GM21360 (cell line): ENCODE measurements around the gene KRTAP12-1.
"Not testable (repeated sequence)": the region's sequence is repeated elsewhere in the genome, so short reads cannot be mapped to it uniquely, and the experiment has no call there.

ENCODE experiments used
- ATAC-seq: cut with Tn5 transposase; IDR thresholded peaks from one replicate; pipeline ENCODE4 v1.9.1; 2021; ENCODE audit warnings: mild to moderate bottlenecking, moderate library complexity; ENCODE audit not compliant: unreplicated experiment

Gene KRTAP12-1

GRCh38 chr21:44671911-44672310 lies 10.1 kb downstream of the KRTAP12-1 start:
- ATAC-seq, result no peak

DNA sequence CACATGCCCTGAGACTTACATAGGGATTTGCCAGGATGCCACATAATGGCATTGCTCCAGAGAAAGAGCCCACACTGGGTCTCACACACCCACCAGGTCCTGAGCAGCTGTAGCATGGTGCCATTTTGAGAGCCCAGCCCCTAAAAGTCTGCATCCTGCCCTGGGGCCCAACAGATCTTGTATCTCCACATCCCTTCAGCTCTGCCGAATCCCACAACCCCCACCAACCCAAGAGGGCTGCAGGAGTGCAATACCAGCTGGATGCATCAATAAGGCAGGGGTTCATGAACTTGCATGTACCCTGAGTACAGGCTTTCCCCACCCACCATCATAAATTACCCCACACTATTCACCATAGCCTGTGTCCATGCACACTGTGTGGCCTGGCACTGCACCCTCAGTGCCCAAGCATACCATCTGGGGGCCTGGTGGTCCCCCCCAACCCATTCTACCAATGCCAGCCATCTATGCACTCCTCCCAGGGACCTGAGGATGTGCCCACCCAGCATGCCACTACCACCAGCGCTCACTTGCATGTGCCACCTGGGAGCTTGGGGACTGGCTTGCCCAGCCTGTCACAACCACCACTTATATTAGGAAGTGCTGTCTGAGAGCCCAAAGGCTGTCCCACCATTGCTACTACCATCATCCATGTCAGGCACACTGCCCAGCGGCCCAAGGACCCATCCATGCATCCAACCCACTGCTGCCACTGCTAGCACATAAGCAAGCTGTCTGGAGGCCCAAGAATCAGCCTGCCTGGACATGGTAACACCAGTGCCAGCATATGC lies 11.1 kb downstream of the KRTAP12-1 start:
- ATAC-seq, result no peak

DNA sequence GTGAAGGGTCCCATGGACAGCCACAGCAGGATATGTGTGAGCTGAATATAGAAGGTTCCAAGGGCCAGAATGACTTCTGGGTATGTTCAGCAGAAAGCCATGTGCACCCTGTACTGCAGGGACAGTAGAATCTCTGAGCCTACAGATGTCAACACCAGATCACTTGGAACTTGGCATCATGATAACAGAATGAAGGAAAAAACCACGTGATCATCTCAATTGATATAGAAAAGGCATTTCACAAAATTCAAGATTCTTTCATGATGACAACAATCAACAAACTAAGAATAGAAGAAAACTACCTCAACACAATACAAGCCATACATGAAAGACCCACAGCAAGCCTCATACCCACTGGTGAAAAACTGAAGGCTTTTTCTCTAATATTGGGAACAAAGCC lies 14.4 kb downstream of the KRTAP12-1 start:
- ATAC-seq, result no peak

DNA sequence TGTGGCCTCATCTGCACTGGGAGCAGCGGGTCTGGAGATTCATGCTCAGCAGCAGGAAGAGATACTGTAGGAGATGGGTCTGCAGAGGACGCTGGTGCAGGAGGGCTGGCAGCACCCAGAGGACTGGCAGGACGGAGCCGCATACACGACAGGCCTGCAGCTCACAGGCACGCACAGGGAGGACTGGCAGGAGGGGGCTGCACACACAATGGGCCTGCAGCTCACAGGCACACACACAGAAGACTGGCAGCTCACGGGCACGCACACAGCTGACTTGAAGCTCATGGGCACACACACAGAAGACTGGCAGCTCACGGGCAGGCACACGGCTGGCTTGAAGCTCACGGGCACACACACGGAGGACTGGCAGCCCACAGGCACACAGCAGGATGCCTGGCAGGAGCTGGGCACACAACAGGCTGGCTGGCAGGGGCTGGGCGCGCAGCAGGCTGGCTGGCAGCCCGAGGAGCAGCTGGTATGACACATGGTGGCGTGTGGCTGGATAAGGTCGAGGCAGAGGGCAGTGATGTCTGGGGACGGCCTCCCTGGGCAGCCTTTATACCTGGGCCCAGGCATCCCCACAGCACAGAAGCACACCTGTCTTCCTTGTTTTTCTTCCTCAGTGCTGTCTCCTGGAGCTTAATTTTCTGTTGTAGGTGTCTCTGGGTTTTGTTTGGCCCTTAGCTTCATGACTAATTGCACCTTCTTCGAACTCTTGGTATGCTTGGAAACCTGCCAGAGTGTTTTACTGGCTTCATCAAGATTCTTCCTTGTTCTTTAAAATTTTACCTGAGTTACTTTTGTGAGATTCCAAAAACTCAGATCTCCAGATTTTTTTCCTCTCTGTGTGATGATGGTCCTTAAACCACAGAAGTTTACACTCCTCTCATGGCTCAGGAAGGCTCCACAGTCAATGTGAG lies 15.3 kb downstream of the KRTAP12-1 start, which contains the start of gene KRTAP12-2:
TSS of gene KRTAP12-2 (minus strand) at position 527 of the 920 bp plus-strand sequence. CDS start at position 486, 41 bp downstream.
- no peak for ATAC-seq

DNA sequence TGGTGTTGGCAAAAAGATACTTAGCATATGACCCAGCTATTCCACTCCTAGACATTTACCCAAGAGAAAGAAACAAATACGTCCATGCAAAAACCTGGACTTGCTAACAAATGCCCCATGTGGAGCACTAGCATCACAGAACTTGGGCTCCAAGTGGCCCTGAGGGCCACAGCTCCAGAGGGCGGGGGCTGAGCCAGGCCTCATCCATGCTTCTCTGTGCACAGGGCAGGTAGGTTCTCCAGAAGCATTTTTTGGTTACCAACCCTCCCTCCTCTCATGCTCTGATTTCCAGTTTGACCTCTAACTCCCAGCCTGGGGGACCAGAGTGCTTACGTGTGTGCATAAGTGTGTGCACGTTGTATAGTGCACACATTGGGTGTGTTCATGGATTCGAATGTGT lies 17.3 kb downstream of the KRTAP12-1 start:
- ATAC-seq, result no peak

DNA sequence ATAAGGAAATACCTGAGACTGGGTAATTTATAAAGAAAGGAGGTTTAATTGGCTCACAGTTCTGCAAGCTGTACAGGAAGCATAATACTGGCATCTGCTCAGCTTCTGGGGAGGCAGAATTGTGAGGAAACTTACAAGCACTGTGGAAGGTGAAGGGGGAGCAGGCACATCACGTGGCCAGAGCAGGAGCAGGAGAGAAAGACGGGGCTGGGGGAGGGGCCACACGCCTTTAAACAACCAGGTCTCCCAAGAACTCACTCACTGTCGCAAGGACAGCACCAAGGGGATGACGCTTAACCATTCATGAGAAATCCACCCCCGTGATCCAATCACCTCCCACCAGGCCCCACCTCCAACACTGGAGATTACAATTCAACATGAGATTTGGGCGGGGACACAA lies 20.4 kb downstream of the KRTAP12-1 start:
- not testable (repeated sequence) for ATAC-seq

- ATAC-seq, result no peak
These were observed 22.9 kb downstream of the KRTAP12-1 start for GRCh38 chr21:44658913-44659595.

GRCh38 chr21:44658541-44658910 lies 23.4 kb downstream of the KRTAP12-1 start:
- no peak for ATAC-seq

DNA sequence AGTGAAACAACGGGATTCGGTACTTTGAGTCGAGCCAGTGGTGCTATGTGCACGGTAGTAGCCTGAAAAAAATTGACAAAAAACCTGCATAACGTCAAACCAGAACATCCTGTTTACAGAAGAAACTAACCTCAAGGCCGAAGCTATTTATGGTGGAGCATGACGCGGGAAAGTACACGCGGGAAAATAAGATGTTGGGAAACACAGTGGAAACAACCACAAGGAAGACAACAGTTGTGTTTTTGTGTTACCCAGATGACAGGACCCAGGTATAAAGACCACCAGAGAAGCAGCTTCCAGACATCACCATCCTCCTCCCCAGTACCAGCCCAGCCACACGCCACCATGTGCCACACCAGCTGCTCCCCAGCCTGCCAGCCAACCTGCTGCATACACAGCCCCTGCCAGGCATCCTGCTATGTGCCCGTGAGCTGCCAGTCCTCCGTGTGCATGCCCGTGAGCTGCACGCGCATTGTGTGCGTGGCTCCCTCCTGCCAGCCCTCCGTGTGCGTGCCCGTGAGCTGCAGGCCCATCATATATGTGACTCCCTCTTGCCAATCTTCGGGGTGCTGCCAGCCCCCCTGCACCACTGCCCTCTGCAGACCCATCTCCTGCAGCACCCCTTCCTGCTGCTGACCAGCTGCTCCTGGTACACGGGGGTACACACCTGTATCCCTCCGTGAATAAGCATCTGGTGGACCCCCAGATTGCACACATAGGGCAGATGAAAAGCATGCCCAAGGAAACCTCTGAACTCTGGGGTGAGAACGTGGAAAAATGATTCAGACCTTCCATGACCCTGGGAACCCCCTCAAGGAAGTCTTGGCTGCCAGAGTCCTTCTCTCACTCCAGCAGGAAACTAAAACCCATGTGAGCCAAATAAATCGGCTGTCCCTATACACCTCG lies 24.1 kb downstream of the KRTAP12-1 start, which contains the start of gene KRTAP12-3:
TSS of gene KRTAP12-3 (plus strand) at position 298 of the 906 bp plus-strand sequence. CDS start at position 346, 48 bp downstream.
- ATAC-seq, result no peak

DNA sequence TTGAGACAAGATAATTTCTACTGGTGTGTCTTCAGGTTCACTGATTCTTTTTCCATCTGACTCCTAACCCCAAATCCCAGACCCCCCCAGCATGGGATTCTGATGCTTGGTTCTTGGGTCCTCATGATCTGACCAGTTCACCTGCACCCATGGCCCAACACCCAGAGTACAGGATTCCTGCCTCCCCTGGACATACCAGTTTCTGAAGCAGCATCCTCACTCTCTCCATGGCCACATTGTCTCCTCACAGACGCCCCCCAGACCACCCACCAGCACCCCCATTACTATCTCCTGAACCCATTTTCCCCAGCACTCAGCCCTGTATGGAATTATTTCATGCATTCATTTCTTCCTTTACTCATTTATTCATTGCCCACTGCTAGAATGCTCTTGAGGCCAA lies 25.1 kb downstream of the KRTAP12-1 start:
- no peak for ATAC-seq

DNA sequence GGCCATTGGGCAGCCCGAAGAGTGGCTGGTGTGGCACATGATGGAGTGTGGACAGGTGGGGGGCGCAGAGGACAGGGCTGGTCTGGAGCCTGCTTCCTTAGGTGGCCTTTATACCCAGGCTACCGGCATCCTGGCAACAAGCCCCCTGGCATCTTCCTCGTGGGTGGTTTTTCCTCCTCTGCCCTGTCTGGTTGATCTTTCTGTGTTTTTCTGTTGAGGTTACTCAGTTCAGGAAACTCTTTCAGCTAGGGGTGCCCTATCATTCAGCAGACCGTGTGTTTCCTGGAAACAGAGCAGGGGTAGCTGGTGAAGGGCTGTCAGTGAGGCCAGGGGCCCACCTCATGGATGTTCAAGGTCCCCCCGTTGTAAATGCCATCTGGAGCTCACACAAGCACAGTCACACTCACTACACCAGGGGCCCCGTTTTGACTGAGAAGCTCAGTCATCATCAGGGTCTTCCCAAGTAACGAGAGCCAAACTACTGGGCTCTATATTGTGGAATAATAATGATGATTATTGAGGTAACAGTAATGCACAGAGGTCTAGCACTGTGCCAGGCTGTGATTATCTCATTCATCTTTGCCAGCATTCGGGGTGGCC lies 27.3 kb downstream of the KRTAP12-1 start, which contains the start of gene KRTAP12-4:
TSS of gene KRTAP12-4 (minus strand) at position 84 of the 600 bp plus-strand sequence. CDS start at position 39, 45 bp downstream.
- no peak for ATAC-seq

GRCh38 chr21:44653656-44654575 lies 28.0 kb downstream of the KRTAP12-1 start:
- ATAC-seq, result no peak

DNA sequence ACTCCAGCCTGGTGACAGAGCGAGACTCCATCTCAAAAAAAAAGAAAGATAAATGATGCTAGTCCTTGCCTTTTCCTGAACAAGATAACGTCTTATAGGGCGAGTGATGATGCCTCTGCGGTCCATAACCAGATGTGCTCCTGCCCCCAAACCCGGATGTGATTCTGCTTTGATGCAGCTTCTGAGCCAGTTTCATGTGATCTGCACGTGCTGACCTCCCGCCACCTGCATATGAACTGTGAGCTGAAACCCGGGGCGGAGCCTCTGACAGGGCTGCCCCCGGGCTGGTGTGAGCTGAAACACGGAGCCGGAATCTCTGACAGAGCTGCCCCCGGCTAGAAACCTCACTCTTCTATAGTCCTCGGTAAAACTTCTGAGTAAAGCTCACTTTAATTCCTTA lies 28.8 kb downstream of the KRTAP12-1 start:
- ATAC-seq, result no peak

- ATAC-seq, result no peak
These were observed 30.8 kb downstream of the KRTAP12-1 start for GRCh38 chr21:44650973-44651675.

DNA sequence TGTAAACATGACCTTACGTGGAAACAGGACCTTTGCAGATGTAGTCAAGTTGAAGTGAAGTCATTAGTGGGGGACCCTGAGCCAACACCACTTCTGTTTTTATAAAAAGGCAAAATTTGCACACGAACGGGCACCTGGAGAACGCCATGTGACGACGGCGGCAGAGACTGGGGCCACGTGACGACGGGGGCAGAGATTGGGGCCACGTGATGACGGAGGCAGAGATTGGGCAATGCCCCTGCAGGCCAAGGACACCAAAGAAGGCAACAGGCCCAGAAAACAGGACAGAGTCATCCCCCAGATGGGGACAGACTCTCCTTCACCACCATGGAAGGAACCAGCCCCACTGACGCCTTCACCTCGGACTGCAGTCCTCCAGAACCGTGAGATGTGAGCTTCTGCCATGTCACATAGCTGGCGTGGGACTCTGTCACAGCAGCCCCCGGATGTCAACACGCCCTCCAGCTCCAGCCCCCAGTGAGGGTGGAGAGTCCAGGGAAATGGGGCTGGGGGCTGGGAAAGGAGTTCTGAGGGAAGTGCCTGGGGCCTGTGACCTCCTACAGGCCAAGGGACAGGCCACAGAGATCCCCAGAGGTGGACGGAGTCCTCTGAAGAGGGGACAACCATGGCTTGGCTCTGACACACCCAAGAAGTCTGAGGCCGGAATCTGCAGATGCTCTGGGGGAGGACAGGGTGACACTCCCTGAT lies 31.5 kb downstream of the KRTAP12-1 start:
- no peak for ATAC-seq

- no peak for ATAC-seq
These were observed 32.4 kb downstream of the KRTAP12-1 start for GRCh38 chr21:44649521-44650100.
